IMR-90 (cell line): ENCODE measurements around the gene RCAN2.

ENCODE experiments used
- BHLHE40 ChIP-seq: fragments of 150-350 bp; IDR thresholded peaks from 2 replicates; pipeline ENCODE4 v1.6.1; 2016; ENCODE audit warnings: mild to moderate bottlenecking, low read depth, low read length
- CEBPB ChIP-seq: IDR thresholded peaks from 2 replicates; pipeline ENCODE4 v1.6.1; 2012; ENCODE audit warnings: low read depth, low read length, improper control_type of control experiment
- CHD1 ChIP-seq: IDR thresholded peaks from 2 replicates; pipeline ENCODE4 v1.6.1; 2012; ENCODE audit warnings: low read depth, low read length, improper control_type of control experiment
- CTCF ChIP-seq: conservative IDR thresholded peaks from 2 replicates; pipeline ENCODE4 v1.5.1; 2012; ENCODE audit warnings: mild to moderate bottlenecking, low read depth, low read length, improper control_type of control experiment
- MAFK ChIP-seq: IDR thresholded peaks from 2 replicates; pipeline ENCODE4 v1.6.1; 2012; ENCODE audit warnings: low read depth, low read length, improper control_type of control experiment
- MAZ ChIP-seq: IDR thresholded peaks from 2 replicates; pipeline ENCODE4 v1.6.1; 2012; ENCODE audit warnings: low read depth, mild to moderate bottlenecking, low read length, improper control_type of control experiment, moderate library complexity, borderline replicate concordance
- POLR2A ChIP-seq: IDR thresholded peaks from 2 replicates; pipeline ENCODE4 v1.6.1; 2012; ENCODE audit warnings: mild to moderate bottlenecking, low read depth, low read length
- RAD21 ChIP-seq: IDR thresholded peaks from 2 replicates; pipeline ENCODE4 v1.6.1; 2012; ENCODE audit warnings: low read length, improper control_type of control experiment
- RCOR1 ChIP-seq: IDR thresholded peaks from 2 replicates; pipeline ENCODE4 v1.6.1; 2012; ENCODE audit warnings: mild to moderate bottlenecking, low read length, improper control_type of control experiment; ENCODE audit not compliant: insufficient replicate concordance
- SMC3 ChIP-seq: fragments of 150-350 bp; IDR thresholded peaks from 2 replicates; pipeline ENCODE4 v1.6.1; 2016; ENCODE audit warnings: low read depth, mild to moderate bottlenecking, antibody characterized with exemption, low read length, moderate library complexity
- USF2 ChIP-seq: fragments of 150-350 bp; IDR thresholded peaks from 2 replicates; pipeline ENCODE4 v1.6.1; 2017; ENCODE audit warnings: mild to moderate bottlenecking, antibody characterized with exemption, low read length, low read depth

- TF ChIP-seq CTCF (no peak), MAFK (no peak), RAD21 (no peak), BHLHE40 (no peak), SMC3 (no peak), POLR2A (no peak), CEBPB (no peak), CHD1 (no peak), MAZ (no peak), RCOR1 (no peak), USF2 (no peak)
Measured at GRCh38 chr6:46472243-46472642, 19.0 kb downstream of the RCAN2 start.
